Skeletal muscle tissue (tissue), 1 donor: ENCODE results near the gene DARS1. TPM values are rescaled to one million over a fixed set of nuclear protein-coding genes. Genes with fewer than 3 reads are reported as not detected.

Experiments
- total RNA-seq: library from RNA; depleted of rRNA; stranded (reverse); fragments of >200 nt; gene quantifications from one replicate; pipeline ENCODE4 v1.2.3, GENCODE V29; 2014

Gene DARS1
- total RNA-seq, 1 donor from 2014 or later: 85.6 TPM

Other genes with a start within 250 kb of the DARS1 start
- 41.8 TPM for gene UBXN4, start 243.8 kb downstream of the DARS1 start, total RNA-seq
- not detected for gene LCT, start 148.4 kb downstream of the DARS1 start, total RNA-seq
- 11.0 TPM for gene MCM6, start 109.2 kb downstream of the DARS1 start, total RNA-seq
- 29.2 TPM for gene CXCR4, start 132.5 kb upstream of the DARS1 start, total RNA-seq